ENCODE measurements around the gene ADI1. TPM values are rescaled to one million over a fixed set of nuclear protein-coding genes. Genes with fewer than 3 reads are reported as not detected.

ADI1 gene
- polyA plus RNA-seq, 1 of the 3 experiments (the other 2 are of a cell fraction) = 67.2 TPM

GRCh38 chr2:3490191-3491170 lies 28.9 kb downstream of the ADI1 start (continued):
- TF ChIP-seq ZBTB33 (IDR thresholded peaks at IDR 0.05; ENCODE audit: borderline replicate concordance, low read depth) = no peak

GRCh38 chr2:3489764-3490115 lies 29.6 kb downstream of the ADI1 start:
- DNase-seq = peak; percentile 25
- TF ChIP-seq MAX (IDR thresholded peaks at IDR 0.05; ENCODE audit: low read depth) = no peak
- no peak for TF ChIP-seq MXI1 (IDR thresholded peaks at IDR 0.05; ENCODE audit: low read depth, low read length)
- TF ChIP-seq YY1 (IDR thresholded peaks at IDR 0.05; ENCODE audit: low read depth) = no peak
- TF ChIP-seq FOSL2 (IDR thresholded peaks at IDR 0.05; ENCODE audit: borderline replicate concordance, low read depth) = no peak
- no peak for TF ChIP-seq PBX3 (IDR thresholded peaks at IDR 0.05)
- no peak for TF ChIP-seq CTCF (IDR thresholded peaks at IDR 0.05)
- no peak for TF ChIP-seq POLR2AphosphoS5 (IDR thresholded peaks at IDR 0.05; ENCODE audit: low read depth, low read length)
- no peak for TF ChIP-seq EZH2phosphoT487 (IDR thresholded peaks at IDR 0.05; ENCODE audit: borderline replicate concordance, low read depth)
- no peak for TF ChIP-seq CHD2 (IDR thresholded peaks at IDR 0.05; ENCODE audit: low read length, partially characterized antibody)
- no peak for TF ChIP-seq TEAD4 (IDR thresholded peaks at IDR 0.05; ENCODE audit: borderline replicate concordance, insufficient read depth)
- TF ChIP-seq USF1 (IDR thresholded peaks at IDR 0.05; ENCODE audit: borderline replicate concordance, low read depth) = no peak
- no peak for TF ChIP-seq EP300 (IDR thresholded peaks at IDR 0.05; ENCODE audit: borderline replicate concordance in 1 of 2, low read depth in 1 of 2, low read length in 1 of 2)
- no peak for TF ChIP-seq IRF3 (IDR thresholded peaks at IDR 0.05; ENCODE audit: low read depth, low read length)
- no peak for TF ChIP-seq GATA2 (CRISPR knock-in tag; IDR thresholded peaks at IDR 0.05)
- TF ChIP-seq RCOR1 (IDR thresholded peaks at IDR 0.05; ENCODE audit: low read length) = no peak
- no peak for TF ChIP-seq MEF2A (IDR thresholded peaks at IDR 0.05; ENCODE audit: borderline replicate concordance, low read depth)
- no peak for TF ChIP-seq NFIC (IDR thresholded peaks at IDR 0.05; ENCODE audit: borderline replicate concordance)
- TF ChIP-seq RFX5 (IDR thresholded peaks at IDR 0.05; ENCODE audit: low read length) = no peak
- no peak for TF ChIP-seq TCF12 (IDR thresholded peaks at IDR 0.05)
- TF ChIP-seq RAD21 (IDR thresholded peaks at IDR 0.05; ENCODE audit: low read length) = no peak
- CTCF ChIA-PET = interaction anchor here (0.8 to 1.4 kb wide), 2 partner anchors 11 to 27 kb away, joined by 3 read pairs; no protein-coding TSS in a partner anchor
- no peak overlapping the region for H3K27ac ChIP-seq (ENCODE audit: low read depth in 2 of 2, low read length in 1 of 2)
- H3K27me3 ChIP-seq (ENCODE audit: insufficient read depth) = no peaks in the 10 kb centered on the region
- H3F3A ChIP-seq (replicated peaks; ENCODE audit: insufficient read depth) = peaks cover 4% of the 10 kb centered on the region
- H3K79me2 ChIP-seq (ENCODE audit: insufficient read depth) = no peaks in the 10 kb centered on the region
- no peaks in the 10 kb centered on the region for H3K36me3 ChIP-seq (replicated peaks in 1 of 2; ENCODE audit: control insufficient read depth in 1 of 2, insufficient read depth in 2 of 2, low read length in 1 of 2)
- H3K9me3 ChIP-seq = no peaks in the 10 kb centered on the region
- POLR2A ChIA-PET = no interaction called here
- H3K4me2 ChIP-seq = no peak overlapping the region
- H3K9me2 ChIP-seq = no peaks in the 10 kb centered on the region
- H3K4me1 ChIP-seq (ENCODE audit: control insufficient read depth in 1 of 2, insufficient read depth in 2 of 2, low read depth in 1 of 2, low read length in 1 of 2) = peaks cover 0 to 9% of the 10 kb centered on the region in 2 experiments; a peak in 1 of 4 replicates
- no peaks in the 10 kb centered on the region for H4K20me1 ChIP-seq (ENCODE audit: insufficient read depth)
- H2AFZ ChIP-seq (ENCODE audit: low read depth) = no peak overlapping the region
- no peak overlapping the region for H3K9ac ChIP-seq
- H3K4me3 ChIP-seq (ENCODE audit: low read depth in 2 of 2, low read length in 1 of 2) = no peak overlapping the region
- 95% methylated on average over 15 of the region's 16 CpGs for WGBS (ENCODE audit: low lambda C conversion rate)

Measured in SK-N-SH (cell line).